GM12875 (cell line): Measurements from ENCODE around the gene BPIFB6.

Experiments
- H3K4me3 ChIP-seq: one replicate; pipeline ENCODE4 v1.5.1; 2011; ENCODE audit warnings: low read depth, low read length, control low read depth
- CTCF ChIP-seq: IDR thresholded peaks from 2 replicates; pipeline ENCODE4 v1.5.1; 2011; ENCODE audit warnings: low read depth, mild to moderate bottlenecking, control low read depth, inconsistent platforms, low read length, moderate library complexity, borderline replicate concordance; ENCODE audit not compliant: insufficient read depth

BPIFB6 gene

GRCh38 chr20:33093074-33093473, 61.6 kb downstream of the BPIFB6 start:
- TF ChIP-seq CTCF: no peak

GRCh38 chr20:33093582-33093981, 62.1 kb downstream of the BPIFB6 start:
- H3K4me3 ChIP-seq: no peak overlapping the region
- TF ChIP-seq CTCF: no peak

More at GRCh38 chr20:33093074-33093473, 61.6 kb downstream of the BPIFB6 start:
- no peak overlapping the region for H3K4me3 ChIP-seq
